Cortex of kidney (tissue), 1 donor: Measurements from ENCODE around the gene SAFB.
"Not testable (repeated sequence)": the region's sequence is repeated elsewhere in the genome, so short reads cannot be mapped to it uniquely, and the experiment has no call there.

ENCODE experiments used
- DNase-seq: peaks from one replicate; lab custom pipeline; 2025; lab: John Stamatoyannopoulos, UW

The SAFB gene

DNA sequence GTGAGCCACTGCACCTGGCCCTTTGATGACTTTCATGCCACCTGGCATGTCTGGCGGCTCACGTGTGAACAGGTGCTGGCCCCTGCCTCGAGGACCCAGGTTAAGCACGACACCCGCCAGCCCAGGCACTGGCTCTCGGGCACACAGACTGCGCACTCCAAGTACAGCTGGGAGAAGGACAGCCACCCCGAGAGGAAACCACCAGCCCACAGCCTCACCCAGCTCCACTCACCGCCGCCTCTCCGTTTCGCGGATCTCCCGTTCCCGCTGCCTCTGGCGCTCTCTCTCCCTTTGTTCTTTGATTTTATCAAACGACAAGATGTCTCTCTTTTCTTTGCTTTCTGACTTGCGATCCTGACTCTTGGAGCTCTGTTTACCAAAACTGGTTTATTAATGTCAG is 27.8 kb upstream of the SAFB start:
- DNase-seq, result no peak

DNA sequence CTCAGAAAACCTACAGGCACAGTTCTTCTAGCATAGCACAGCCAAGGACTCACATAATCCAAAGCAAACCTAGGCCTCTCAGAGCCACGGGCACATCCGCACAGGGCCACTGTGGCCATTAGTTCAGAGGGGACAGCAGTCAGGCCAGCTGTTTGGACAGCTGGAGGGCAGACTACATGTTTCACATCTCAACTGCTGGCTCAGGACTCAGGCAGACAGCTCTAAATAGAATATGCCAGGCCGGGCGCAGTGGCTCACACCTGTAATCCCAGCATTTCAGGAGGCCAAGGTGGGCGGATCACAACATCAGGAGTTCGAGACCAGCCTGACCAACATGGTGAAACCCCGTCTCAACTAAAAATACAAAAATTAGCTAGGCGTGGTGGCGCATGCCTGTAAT is 27.1 kb upstream of the SAFB start:
- DNase-seq, result no peak

DNA sequence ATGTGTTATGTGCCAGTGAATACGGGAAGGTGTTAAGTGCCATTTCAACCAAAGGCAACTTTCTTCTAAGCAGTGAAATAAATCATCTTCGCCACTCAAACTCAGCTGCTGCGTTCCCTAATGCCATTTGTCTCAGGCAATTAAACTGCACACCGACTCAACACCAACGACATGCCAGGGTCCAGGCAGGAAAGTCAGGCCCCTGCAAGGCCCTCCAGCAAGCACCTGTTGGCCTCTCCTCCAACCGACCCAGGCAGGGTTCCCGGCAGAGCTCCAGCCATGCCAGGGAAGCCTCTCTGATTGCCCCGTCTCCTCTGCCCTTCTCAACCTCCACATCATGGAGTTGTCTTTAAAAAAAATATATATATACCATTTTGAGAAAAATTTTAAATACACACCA is 22.1 kb upstream of the SAFB start:
- DNase-seq, result no peak

DNA sequence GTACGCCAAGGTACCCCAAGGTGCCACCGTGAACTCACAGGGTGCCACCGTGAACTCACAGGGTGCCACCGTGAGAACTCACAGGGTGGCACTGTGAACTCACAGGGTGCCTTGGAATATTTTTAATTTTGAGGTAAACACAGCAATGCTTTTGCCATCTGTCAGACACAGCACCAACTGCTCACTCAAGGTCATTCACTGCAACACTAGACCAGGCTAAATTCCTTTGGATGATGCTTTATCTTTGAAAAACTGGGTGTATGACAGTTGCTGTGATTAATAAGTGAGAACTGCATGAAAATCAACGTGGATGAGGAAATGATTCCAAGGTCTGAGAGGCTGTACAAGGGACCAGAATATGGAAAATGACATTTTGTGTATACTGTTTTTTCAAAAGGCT is 19.3 kb upstream of the SAFB start:
- no peak for DNase-seq

DNA sequence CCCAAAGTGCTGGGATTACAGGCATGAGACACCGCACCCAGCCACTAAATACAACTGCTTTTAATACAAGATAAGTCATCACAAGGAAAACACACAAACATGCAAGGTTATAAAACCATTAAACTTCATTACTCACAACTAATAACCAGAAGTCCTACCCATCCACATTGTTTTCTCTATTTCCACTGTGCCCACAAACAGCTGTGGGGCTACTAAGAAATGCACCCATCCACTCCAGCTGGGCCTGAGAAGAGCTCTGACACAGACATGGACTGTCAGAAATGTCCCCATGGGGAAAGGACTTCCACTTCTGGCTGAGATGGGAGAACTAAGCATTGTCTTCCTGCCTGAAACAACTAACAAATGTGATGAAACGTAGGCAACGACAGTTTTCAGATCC is 17.5 kb upstream of the SAFB start:
- no peak for DNase-seq

DNA sequence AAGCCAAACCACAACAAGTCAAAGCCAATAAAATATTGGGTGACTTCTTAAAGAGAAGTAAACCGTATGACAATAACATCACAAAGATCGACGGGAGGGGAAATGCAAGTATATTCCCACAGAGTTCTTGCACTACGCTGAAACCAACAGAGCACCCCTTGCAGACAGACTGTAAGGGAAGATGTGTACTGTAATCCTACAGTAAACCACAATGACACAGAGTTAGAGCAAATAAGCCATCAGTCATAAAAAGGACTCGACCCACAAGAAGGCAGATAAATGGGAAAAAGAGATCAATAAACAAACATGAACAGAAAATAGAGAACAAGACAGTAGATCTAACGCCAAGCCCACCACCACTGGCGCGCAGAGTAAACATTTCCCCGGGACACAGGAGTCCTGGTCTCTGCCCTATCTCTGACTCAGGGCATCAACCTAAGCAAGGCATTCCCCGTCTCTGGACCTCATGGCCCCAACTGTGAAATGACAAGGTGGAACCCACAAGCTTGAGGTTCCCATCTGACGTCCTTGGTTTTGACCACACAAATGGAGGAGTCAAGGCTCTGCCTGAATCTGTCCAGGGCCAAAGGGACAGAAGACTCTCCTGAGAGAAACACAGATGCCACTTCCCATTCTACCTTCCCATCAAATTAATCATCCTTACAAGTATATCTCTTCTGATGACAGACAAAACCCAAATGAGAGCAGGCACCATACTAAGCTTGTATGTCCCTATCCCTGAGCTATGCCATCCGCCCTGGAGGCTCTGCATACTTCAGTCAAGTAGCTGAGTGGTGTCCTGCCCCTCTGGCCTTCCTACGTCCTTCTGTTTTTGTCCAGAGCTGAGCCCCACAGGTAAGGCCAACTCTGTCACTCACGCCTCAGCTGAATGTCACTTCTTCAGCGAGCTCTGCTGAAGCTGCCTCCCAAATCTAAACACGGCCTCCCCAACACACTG is 15.3 kb upstream of the SAFB start:
- DNase-seq, result no peak

DNA sequence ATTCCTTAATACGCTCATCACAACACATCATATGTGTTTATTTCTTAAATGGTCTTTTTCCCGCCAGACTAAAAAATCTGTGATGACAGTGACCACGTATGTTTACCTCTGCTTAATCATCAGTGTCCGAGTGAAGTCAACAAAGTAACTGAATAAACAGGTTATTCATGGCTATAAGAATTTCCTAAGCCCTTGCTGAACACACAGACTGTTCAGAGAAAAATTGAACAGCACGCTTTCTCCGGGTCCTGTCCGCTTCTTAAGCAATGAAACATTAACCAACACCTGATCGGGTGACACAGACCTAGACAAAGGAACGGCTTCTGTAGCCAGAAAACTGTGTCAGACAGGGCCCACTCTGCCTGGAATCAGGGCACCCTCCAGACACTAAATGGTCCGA is 14.6 kb upstream of the SAFB start:
- no peak for DNase-seq

DNA sequence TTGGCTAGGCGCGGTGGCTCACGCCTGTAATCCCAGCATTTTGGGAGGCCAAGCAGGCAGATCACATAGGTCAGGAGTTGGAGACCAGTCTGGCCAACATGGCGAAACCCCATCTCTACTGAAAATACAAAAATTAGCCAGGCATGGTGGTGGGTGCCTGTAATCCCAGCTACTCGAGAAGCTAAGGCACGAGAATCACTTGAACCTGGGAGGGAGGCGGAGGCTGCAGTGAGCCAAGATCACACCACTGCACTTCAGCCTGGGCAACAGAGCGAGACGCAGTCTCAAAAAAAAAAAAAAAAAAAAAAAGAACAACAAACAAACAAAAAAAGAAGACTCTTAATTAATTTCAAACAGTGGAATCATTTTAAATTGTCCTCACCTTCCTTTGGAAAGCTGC is 14.1 kb upstream of the SAFB start:
- DNase-seq, result not testable (repeated sequence)

DNA sequence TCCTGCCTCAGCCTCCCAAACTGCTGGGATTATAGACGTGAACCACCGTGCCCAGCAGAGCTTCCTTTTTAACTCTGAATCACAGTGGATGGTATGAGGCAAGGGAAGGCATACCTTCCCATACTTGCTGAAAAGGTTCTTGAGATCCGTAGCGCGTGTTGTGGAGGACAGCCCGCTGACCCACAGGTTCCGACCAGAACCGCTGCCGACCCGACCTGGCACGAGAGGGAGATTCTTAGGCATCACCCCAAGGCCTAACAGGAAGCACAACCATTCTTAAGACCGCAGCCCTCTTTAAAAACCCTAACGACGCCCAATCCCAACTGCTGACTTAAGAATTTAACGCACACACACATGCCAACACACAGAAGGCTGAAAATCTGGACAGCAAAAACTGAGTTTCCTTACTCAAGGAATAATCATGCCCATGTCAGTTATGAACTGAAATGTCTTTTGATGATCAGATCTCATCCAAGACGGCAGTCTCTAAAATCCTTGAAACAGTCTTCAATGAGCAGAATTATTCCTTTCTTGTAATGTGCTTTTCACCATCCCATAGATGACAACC is 12.9 kb upstream of the SAFB start:
- no peak for DNase-seq

DNA sequence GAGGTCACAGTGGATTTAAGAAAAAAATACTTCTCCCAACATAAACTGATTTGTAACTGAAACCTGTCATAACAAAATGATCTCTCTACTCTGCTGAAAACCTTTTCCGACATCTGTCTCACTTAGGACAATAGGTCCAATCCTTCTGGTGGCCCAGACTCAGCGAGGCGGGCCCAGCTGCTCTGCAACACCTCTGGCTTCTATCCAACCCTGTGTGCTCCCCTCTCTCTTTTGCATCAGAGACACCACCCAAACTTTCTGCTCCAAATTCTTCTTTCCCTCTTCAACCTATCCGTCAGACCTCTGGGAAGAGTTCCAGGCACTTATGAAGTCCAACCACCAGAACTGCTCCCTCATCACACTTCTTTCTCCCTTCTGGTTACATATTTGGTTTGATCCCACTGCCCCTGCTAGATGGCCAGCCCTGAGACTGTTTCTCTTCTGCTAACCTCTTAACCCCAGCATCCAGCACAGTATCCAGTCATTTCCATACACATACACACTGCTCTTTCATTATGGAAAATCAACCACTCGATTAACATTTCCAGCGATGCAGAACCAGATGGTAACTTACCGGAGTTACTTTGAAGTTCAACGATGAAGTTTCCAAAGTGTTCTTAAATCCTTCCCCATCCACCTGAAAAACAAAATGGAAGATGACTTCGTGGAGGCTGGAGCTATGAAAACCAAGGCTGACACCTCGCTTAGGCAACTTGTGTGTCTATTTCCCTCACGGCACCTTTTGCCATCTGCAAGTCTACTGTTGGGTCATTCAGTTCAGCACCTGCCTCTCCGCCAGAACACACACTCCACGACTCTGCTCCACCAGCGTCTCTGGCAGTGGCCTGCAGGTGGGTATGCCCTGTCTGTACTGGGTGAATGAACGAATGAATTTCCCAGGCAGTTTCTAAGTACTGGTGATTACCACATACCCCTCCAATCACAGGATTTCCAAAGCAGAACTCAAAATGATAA is 9.7 kb upstream of the SAFB start:
- no peak for DNase-seq

DNA sequence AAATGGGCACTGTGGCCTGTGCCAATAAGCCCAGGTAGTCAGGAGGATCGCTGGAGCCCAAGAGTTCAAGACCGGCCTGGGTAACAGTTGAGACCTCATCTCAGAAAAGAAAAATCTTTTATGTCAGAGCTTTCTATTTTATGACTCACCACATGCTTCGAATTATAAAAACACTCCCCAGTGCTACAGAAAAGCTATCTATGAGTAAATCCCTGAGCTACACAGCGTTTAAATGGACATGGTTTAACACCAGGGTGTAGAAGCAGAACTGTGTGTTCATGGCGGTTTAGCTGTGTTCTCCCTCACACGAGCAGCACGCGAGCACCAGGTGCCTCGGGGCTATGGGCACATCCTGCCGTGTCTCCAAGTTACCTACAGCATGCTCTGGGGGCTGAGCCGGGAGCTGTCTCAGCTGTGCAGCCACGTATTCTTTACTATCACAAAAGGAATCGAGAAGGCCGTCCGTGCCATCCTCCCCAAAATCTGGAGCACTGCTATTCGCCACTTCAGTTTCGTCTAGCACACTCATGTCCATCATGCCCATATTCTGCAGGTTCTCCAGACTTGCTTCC is 7.0 kb upstream of the SAFB start:
- DNase-seq, result no peak

DNA sequence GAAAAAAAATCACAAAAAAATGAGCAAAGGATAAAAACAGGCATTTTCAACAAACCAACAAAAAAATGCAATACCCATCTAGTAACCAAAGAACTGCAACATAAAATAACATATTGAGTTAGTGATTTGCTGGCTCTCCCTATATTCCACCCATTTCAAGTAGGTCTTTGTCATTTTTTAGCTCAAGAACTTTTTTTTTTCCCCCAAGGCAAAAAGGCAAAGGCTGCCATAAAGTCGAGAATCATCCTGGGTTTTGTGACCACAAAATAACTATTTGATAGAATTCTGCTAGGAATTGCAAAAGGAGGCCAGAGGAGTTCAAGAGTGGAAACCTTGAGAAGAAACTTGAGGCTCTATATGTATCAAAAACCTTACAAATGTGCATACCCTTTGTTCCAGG is 5.8 kb upstream of the SAFB start:
- no peak for DNase-seq

DNA sequence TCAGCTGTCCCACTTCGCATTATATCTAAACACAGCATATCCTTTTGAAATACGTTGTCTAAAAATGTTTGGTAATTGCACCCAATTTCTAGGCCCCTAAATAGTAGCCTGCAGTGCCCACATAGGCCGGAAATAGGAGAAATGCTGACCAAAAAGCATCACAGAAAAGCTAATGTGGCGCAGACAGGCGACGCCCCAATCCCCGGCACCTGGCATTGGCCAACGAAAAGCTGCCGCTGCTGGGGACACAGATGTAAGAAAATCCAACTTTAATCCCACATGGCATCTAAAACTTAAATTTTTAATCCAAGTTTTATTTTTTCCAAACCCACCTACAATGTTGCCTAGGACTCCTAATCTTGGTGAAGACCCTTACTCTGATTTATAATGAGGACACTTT is 4.3 kb upstream of the SAFB start:
- no peak for DNase-seq

DNA sequence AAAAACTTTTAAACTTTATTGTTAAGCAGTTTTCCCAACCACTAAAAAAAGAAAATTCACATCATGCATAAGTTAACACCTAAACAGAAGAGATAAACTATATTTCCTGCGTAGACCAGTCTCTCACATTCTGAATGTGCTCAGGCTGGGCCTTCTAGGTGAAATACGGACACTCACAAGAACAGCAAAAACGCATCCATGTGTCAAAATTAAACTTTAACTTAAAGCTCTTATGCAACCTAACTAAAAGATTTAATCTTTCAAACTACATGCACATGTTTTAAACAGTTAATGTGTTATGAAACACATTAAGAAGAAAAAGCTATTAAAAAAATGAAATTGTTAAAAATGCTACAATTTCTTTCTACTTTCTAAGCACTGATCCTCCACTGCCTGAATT is 2.9 kb upstream of the SAFB start:
- DNase-seq, result no peak

DNA sequence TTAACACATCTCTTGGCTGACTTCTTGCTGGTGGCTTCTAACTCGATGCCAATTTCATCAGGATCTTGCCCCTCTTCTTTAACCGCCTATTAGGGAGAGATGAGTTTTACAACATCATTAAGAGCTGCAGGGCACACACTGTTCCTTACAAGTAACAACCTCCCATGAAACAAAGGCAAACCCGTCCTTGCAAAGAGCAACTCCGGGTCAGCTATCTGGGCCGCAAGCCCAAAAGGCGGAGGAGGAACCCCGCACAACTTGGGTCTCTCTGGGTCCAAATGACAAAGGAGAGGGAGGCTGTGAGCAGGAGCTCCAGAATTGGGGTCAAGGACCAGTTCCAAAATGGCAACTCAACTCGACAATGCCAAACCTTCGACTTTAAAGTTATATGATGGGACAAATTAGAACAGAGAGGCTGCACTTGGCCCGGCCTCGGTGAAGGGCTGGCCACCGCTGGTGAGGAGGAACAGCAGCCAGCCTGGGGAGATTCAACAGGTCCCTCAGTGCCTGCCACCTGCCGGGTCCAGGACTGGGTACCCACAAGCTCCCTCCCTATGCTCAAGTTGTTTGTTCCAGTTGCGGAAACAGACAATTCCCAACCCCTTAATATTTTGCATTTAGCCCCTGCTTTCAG is 1.5 kb upstream of the SAFB start:
- DNase-seq, result no peak

DNA sequence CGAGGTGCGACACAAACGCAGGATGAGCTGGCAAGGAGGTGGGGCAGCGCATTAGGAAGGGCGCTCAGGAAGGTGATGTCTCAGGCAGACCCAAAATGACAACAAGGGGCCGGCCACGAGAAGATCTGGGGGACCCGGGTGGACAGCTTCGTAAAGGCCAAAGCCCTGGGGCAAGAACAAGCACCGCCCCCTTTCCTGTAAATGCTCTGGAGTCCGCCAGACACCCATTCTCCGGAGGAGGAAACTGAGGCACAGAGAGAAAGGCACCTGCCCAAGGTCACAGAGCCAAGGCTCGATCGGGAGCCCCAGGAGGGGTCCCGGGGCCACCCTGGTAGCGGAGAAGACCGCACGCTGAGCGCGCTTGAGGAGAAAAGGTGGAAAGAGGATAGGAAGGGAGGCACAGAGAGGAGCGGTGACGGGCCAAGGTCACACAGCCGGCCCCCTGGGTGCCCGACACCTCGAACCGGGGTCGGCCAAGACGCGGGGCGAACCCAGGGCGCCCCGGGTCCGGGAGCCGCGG is 878 bp upstream of the SAFB start:
- no peak for DNase-seq

DNA sequence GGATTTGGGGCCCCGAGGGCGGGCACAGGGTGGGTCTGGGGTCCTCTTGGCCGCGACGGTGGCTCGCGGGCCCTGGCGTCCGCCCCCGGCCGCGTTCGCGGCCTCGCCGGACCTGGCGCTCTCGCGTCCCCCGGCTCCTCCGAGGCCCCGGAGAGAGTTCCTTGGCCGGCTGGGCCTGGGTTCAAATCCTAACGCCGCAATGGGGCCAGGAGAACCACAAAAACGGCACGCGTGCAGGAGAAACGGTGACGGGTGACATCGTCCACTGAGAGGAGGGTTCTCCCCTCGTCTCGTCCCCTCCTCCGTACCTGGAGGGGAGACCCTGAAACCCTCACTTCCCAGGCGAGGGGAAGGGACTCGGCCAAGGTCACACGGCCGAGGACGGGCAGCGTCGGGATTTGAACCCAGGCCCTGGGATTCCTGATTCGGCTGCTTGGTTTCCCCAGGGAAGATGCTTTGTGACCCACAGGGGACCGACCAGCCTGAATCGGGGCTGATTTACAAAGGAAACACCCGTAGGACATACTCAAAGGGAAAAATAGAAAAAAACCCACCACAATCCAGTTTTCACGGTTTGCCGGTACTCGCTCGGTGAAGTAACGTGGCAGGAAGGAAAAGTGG is 624 bp downstream of the SAFB start:
- no peak for DNase-seq

DNA sequence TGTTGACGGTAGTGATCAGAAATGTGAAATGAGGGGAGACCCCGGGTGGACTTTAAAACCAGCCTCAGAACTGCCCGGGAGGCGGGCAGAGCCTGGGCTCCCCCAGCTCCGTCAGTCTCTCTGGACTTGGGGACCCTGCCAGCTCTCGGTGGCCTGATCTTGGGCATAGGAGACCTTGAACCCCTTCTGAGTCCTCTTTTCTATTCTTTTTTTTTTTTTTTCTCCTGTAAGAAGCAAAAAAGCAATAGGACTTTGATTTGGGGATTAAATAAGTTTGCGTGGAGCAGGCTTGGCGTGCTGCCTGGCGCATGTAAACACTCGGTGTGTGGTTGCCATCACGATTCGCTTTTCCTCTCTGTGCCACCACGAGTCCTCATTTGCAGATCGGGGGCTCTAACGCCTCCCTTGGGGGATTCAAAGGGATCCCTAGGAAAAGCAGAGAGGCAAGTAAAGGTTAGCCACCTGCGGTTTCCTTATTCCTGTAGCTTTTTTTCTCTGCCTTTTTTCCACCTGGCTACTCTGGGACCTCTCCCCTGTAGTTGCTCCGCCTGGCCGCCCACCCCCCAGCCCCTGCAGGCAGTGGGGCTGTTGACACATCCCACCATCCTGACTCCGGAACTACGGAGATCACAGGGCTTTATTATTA is 1.3 kb downstream of the SAFB start:
- DNase-seq, result no peak

DNA sequence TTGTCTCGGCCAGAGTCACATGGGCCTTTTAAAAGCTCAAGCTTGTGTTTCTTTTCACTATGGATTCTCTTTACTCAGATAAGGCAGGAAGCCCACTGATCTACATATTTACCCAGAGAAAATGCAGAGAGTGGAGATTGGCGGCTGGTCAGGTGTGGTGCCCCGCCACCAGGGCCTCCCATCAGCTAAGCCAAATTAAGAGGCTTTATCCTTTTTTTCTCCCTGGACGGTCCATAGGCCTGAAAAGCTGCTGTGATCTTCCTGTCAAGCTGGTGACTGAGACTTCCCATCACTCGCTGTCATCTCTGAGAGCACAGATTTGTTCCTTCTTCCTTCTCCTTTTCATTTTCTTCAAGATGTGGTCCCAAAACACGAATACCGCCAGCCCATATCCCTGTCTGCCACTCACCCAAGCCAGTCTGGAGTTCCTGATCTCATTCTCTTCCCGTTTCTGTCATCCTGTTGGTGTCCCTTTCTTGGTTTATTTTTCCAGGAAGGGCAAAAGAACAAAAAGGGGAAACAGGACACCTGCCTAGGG is 1.9 kb downstream of the SAFB start:
- DNase-seq, result no peak

DNA sequence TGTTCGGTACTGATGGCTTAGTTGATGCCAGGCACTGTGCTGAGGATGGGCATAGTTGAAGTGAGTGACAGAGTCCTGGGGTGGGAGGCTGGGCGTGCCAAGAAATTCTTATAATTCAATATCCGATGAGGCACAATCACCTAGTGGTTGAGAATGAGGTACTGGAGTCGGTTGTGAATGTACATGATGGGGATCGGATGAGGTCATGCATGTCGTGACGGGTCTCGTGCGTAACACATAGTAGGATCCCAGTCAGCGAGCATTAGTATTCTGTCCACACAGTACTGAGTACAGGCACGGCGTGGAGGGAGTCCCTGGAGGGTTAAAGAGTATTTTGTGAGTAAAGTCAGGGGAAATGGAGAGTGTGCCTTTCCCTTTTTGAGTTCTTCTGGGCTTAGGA is 2.8 kb downstream of the SAFB start:
- no peak for DNase-seq
